Hepatocyte (in vitro differentiated cells): ENCODE results near the gene UBR1. TPM values are rescaled to one million over a fixed set of nuclear protein-coding genes. Genes with fewer than 3 reads are reported as not detected.

Experiments used
- DNase-seq: peaks from one replicate; pipeline ENCODE4 v3.0.0-alpha.2; 2016; ENCODE audit warnings: low spot score
- H2AFZ ChIP-seq: fragments of 200-600 bp; sonication (generic); 2 replicates; pipeline ENCODE4 v1.6.0; 2016; ENCODE audit warnings: antibody characterized with exemption, mild to moderate bottlenecking
- H3K27ac ChIP-seq: fragments of 200-600 bp; sonication (generic); 2 replicates; pipeline ENCODE4 v1.5.1; 2016; ENCODE audit warnings: mild to moderate bottlenecking
- H3K27me3 ChIP-seq: fragments of 200-600 bp; sonication (generic); 2 replicates; pipeline ENCODE4 v1.6.1; 2016
- H3K36me3 ChIP-seq: fragments of 200-600 bp; sonication (generic); replicated peaks from 2 replicates; pipeline ENCODE4 v1.5.1; 2016; ENCODE audit warnings: low read depth; ENCODE audit not compliant: insufficient read depth
- H3K4me1 ChIP-seq: fragments of 200-600 bp; sonication (generic); 2 replicates; pipeline ENCODE4 v1.5.1; 2016; ENCODE audit warnings: mild to moderate bottlenecking, moderate library complexity; ENCODE audit not compliant: insufficient read depth
- H3K4me2 ChIP-seq: fragments of 200-600 bp; sonication (generic); 2 replicates; pipeline ENCODE4 v1.6.0; 2016
- H3K4me3 ChIP-seq: fragments of 200-600 bp; sonication (generic); 2 replicates; pipeline ENCODE4 v1.5.1; 2016; ENCODE audit warnings: mild to moderate bottlenecking
- H3K79me2 ChIP-seq: fragments of 200-600 bp; sonication (generic); 2 replicates; pipeline ENCODE4 v1.6.0; 2017; ENCODE audit warnings: mild to moderate bottlenecking
- H3K9me2 ChIP-seq: fragments of 200-600 bp; sonication (generic); replicated peaks from 2 replicates; pipeline ENCODE4 v1.6.0; 2017; ENCODE audit warnings: mild to moderate bottlenecking; ENCODE audit not compliant: insufficient read depth
- H3K9me3 ChIP-seq: fragments of 200-600 bp; sonication (generic); 2 replicates; pipeline ENCODE4 v1.5.1; 2016; ENCODE audit warnings: low read depth, mild to moderate bottlenecking
- H4K20me1 ChIP-seq: fragments of 200-600 bp; sonication (generic); 2 replicates; pipeline ENCODE4 v1.6.0; 2016; ENCODE audit warnings: mild to moderate bottlenecking; ENCODE audit not compliant: insufficient read depth, poor library complexity, severe bottlenecking
- CTCF ChIP-seq: fragments of 200-600 bp; sonication (generic); IDR thresholded peaks from 2 replicates; pipeline ENCODE4 v1.5.1; 2016; ENCODE audit warnings: antibody characterized with exemption, mild to moderate bottlenecking; ENCODE audit not compliant: poor library complexity
- EZH2 ChIP-seq: fragments of 200-600 bp; sonication (generic); IDR thresholded peaks from 2 replicates; pipeline ENCODE4 v1.6.1; 2016; ENCODE audit warnings: antibody characterized with exemption, mild to moderate bottlenecking, borderline replicate concordance
- EZH2phosphoT487 ChIP-seq: fragments of 200-600 bp; sonication (generic); IDR thresholded peaks from one replicate; pipeline ENCODE4 v1.6.1; 2018; ENCODE audit warnings: antibody characterized with exemption, mild to moderate bottlenecking, low read depth, moderate library complexity; ENCODE audit not compliant: unreplicated experiment, severe bottlenecking
- WGBS: methylation state at CpG from one replicate; pipeline ENCODE4 v1.1.6; 2016; ENCODE audit warnings: low lambda C conversion rate; ENCODE audit errors: missing lambda C conversion rate; 5-methylcytosine and 5-hydroxymethylcytosine counted together
- polyA plus RNA-seq: library from polyadenylated mRNA; unstranded; fragments of >200 nt; fragmentation: Nextera tagmentation; extraction: Ambion mirVana; gene quantifications from 2 replicates; pipeline ENCODE4 v1.2.1, GENCODE V29; 2016
- total RNA-seq: library from RNA; depleted of rRNA; stranded (reverse); fragments of >200 nt; gene quantifications from 2 replicates; pipeline ENCODE4 v1.2.3, GENCODE V29; 2014

Gene UBR1
- total and polyA plus RNA-seq, 2 experiments from 2014 or later: 14.8 to 32.5 TPM

- Histone ChIP-seq H4K20me1 (no peaks in the 10 kb centered on the region), H3K4me1 (no peaks in the 10 kb centered on the region), H3K36me3 (no peaks in the 10 kb centered on the region), H2AFZ (no peak overlapping the region), H3K4me2 (no peak overlapping the region), H3K27me3 (no peaks in the 10 kb centered on the region), H3K27ac (no peak overlapping the region), H3K79me2 (no peaks in the 10 kb centered on the region), H3K4me3 (no peak overlapping the region), H3K9me2 (no peaks in the 10 kb centered on the region), H3K9me3 (no peaks in the 10 kb centered on the region)
- WGBS: 97% methylated on average over 7 of the region's 7 CpGs
- TF ChIP-seq EZH2 (no peak), EZH2phosphoT487 (no peak), CTCF (no peak)
- no peak for DNase-seq
These were observed 109.0 kb downstream of the UBR1 start for GRCh38 chr15:42996871-42997270.

- H3K27ac ChIP-seq: peak overlapping the region; percentile 13
- WGBS: 92% methylated on average over 2 of the region's 2 CpGs
These were observed 111.3 kb downstream of the UBR1 start for GRCh38 chr15:42994546-42994945.

DNA sequence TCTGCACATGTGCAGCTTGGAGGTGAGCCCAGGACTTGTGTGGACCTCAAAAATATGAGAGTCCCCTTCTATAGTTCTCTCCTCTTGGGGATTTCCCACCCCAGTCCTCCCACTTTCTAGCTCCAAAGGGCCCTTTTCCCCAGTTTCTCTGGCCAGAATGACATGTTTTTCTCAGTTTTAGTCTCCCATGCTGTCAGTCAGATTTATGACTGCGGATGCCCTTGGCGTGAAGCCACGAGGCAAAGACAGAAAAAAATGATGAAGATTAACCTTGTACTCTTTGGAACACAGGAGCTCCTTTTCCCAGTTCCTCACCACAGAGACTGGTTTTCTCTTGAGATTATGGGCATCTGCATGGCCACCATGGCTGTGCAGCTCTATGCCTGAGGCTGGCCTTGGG is 113.2 kb downstream of the UBR1 start:
- TF ChIP-seq EZH2phosphoT487 (no peak), EZH2 (no peak), CTCF (no peak)
- Histone ChIP-seq H2AFZ (no peak overlapping the region), H3K4me1 (no peaks in the 10 kb centered on the region), H3K27me3 (no peaks in the 10 kb centered on the region), H4K20me1 (no peaks in the 10 kb centered on the region), H3K9me2 (no peaks in the 10 kb centered on the region), H3K9me3 (no peaks in the 10 kb centered on the region), H3K4me2 (no peak overlapping the region), H3K27ac (no peak overlapping the region), H3K4me3 (no peak overlapping the region), H3K79me2 (no peaks in the 10 kb centered on the region), H3K36me3 (no peaks in the 10 kb centered on the region)
- WGBS: 85% methylated on average over 3 of the region's 3 CpGs
- DNase-seq: no peak

More at GRCh38 chr15:42994546-42994945, 111.3 kb downstream of the UBR1 start:
- Histone ChIP-seq H2AFZ (no peak overlapping the region), H3K27me3 (no peaks in the 10 kb centered on the region), H3K4me2 (no peak overlapping the region), H3K79me2 (no peaks in the 10 kb centered on the region), H3K9me2 (no peaks in the 10 kb centered on the region), H3K36me3 (no peaks in the 10 kb centered on the region), H3K4me3 (no peak overlapping the region), H3K4me1 (no peaks in the 10 kb centered on the region), H3K9me3 (no peaks in the 10 kb centered on the region), H4K20me1 (no peaks in the 10 kb centered on the region)
- TF ChIP-seq EZH2 (no peak), EZH2phosphoT487 (no peak), CTCF (no peak)
- DNase-seq: no peak
